OCI-LY7 (cell line): ENCODE data around the gene FKBP11. TPM values are rescaled to one million over a fixed set of nuclear protein-coding genes. Genes with fewer than 3 reads are reported as not detected.

Experiments
- BruUV-seq: library from RNA; stranded (reverse); fragments of 400-500 nt; replicated peaks from 2 replicates; lab custom pipeline; 2021; lab: Mats Ljungman, UMichigan
- CTCF ChIA-PET: fragments of 300-600 bp; sonication (Branson Sonifier 250); formaldehyde crosslinking; loops from one replicate; lab custom pipeline; 2022; ENCODE audit warnings: antibody characterized with exemption; ENCODE audit not compliant: unreplicated experiment; lab: Charles Lee
- POLR2A ChIA-PET: fragments of 300-600 bp; sonication (Branson Sonifier 250); formaldehyde crosslinking; loops from one replicate; lab custom pipeline; 2022; ENCODE audit warnings: antibody characterized with exemption; lab: Charles Lee
- DNase-seq: peaks from one replicate; pipeline ENCODE4 v3.0.0-alpha.2; 2015; ENCODE audit warnings: low spot score
- H2AFZ ChIP-seq: fragments of 200-600 bp; sonication (generic), shearing (Covaris generic); 2 replicates; pipeline ENCODE4 v1.6.1; 2014; ENCODE audit warnings: mild to moderate bottlenecking, antibody characterized with exemption, low read length, moderate library complexity
- H3K27ac ChIP-seq: fragments of 200-600 bp; sonication (generic); 2 replicates; pipeline ENCODE4 v1.5.1; 2014; ENCODE audit warnings: mixed run types, low read depth, mild to moderate bottlenecking, moderate library complexity, low read length, inconsistent platforms; ENCODE audit not compliant: poor library complexity, severe bottlenecking
- H3K36me3 ChIP-seq: fragments of 200-600 bp; sonication (generic); 2 replicates; pipeline ENCODE4 v1.6.1; 2014; ENCODE audit warnings: mild to moderate bottlenecking, antibody characterized with exemption, low read length, moderate library complexity, mixed read lengths; ENCODE audit not compliant: insufficient read depth
- H3K4me1 ChIP-seq: fragments of 200-600 bp; sonication (generic); 2 replicates; pipeline ENCODE4 v1.5.1; 2014; ENCODE audit warnings: mild to moderate bottlenecking, low read length; ENCODE audit not compliant: insufficient read depth, poor library complexity, severe bottlenecking
- H3K4me2 ChIP-seq: fragments of 200-600 bp; sonication (generic); 2 replicates; pipeline ENCODE4 v1.6.1; 2014; ENCODE audit warnings: mild to moderate bottlenecking, low read length
- H3K4me3 ChIP-seq: fragments of 200-600 bp; sonication (generic); 2 replicates; pipeline ENCODE4 v1.5.1; 2014; ENCODE audit warnings: mild to moderate bottlenecking, low read depth, low read length; ENCODE audit not compliant: poor library complexity, severe bottlenecking
- H3K79me2 ChIP-seq: fragments of 200-600 bp; sonication (generic); 2 replicates; pipeline ENCODE4 v1.6.1; 2016; ENCODE audit warnings: low read depth, mild to moderate bottlenecking, low read length, moderate library complexity, mixed read lengths; ENCODE audit not compliant: insufficient read depth
- H3K9me2 ChIP-seq: fragments of 200-600 bp; sonication (generic); 2 replicates; pipeline ENCODE4 v1.6.1; 2016; ENCODE audit warnings: mild to moderate bottlenecking, low read length, mixed read lengths; ENCODE audit not compliant: insufficient read depth
- H3K9me3 ChIP-seq: fragments of 200-600 bp; sonication (generic); 2 replicates; pipeline ENCODE4 v1.6.1; 2014; ENCODE audit warnings: mild to moderate bottlenecking, mixed run types, low read length, mixed read lengths
- H4K20me1 ChIP-seq: fragments of 200-600 bp; sonication (generic); 2 replicates; pipeline ENCODE4 v1.6.1; 2014; ENCODE audit warnings: mild to moderate bottlenecking, antibody characterized with exemption, low read length, moderate library complexity, mixed read lengths; ENCODE audit not compliant: insufficient read depth
- EZH2phosphoT487 ChIP-seq: fragments of 200-600 bp; sonication (generic); IDR thresholded peaks from 2 replicates; pipeline ENCODE4 v1.6.1; 2018; ENCODE audit warnings: low read depth, borderline replicate concordance, mild to moderate bottlenecking, mixed run types, antibody characterized with exemption, low read length, moderate library complexity, mixed read lengths
- intact Hi-C: fragments of 100-400 bp; cut with micrococcal nuclease; formaldehyde crosslinking; loops from one replicate; pipeline ENCODE4 v1.10.0; 2022; ENCODE audit not compliant: unreplicated experiment
- total RNA-seq, 2 experiments: library from RNA; depleted of rRNA in 1 of 2; stranded (reverse); fragments of >200 nt in 1 of 2; shearing (Covaris generic) in 1 of 2; gene quantifications; 2 replicates each; pipeline ENCODE4 v1.2.3, GENCODE V29; 2014 to 2022
- TF ChIP-seq, protein P1 (sequence below): fragments of 200-600 bp; sonication (generic); conservative IDR thresholded peaks from 2 replicates; pipeline ENCODE4 v1.5.1; 2014; ENCODE audit warnings: mild to moderate bottlenecking, antibody characterized with exemption, low read length, moderate library complexity, mixed read lengths

FKBP11 gene
- total RNA-seq, 2 experiments from 2014 or later, result 18.7 to 66.2 TPM

DNA sequence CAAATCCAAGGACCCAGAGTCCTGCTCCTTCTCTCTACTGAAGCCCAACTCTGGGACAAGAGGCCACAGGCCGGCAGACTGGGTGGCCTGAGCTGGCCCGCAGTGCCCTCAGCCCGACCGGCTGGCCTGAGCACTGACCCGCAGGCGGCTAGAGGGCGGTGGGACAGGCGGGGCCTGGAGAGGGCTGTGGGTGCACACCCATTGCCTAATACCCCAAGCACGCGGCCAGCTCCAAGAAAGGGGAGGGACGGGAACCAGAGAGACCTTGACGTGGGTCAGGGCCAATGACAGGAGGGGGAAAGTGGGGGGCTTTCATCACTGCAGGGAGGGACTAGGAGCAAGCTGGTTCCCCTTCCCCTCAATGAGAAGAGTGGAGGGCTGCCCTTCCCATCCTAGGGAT lies 48.2 kb upstream of the FKBP11 start:
- DNase-seq, result no peak
- no peaks in the 10 kb centered on the region for H3K9me2 ChIP-seq
- intact Hi-C loops, result no loop called here
- no TSS peak for BruUV-seq
- CTCF ChIA-PET, result no interaction called here
- no peak overlapping the region for H3K27ac ChIP-seq
- no peak overlapping the region for H3K4me2 ChIP-seq
- no peak for TF ChIP-seq EZH2phosphoT487
- TF ChIP-seq, protein P1, sequence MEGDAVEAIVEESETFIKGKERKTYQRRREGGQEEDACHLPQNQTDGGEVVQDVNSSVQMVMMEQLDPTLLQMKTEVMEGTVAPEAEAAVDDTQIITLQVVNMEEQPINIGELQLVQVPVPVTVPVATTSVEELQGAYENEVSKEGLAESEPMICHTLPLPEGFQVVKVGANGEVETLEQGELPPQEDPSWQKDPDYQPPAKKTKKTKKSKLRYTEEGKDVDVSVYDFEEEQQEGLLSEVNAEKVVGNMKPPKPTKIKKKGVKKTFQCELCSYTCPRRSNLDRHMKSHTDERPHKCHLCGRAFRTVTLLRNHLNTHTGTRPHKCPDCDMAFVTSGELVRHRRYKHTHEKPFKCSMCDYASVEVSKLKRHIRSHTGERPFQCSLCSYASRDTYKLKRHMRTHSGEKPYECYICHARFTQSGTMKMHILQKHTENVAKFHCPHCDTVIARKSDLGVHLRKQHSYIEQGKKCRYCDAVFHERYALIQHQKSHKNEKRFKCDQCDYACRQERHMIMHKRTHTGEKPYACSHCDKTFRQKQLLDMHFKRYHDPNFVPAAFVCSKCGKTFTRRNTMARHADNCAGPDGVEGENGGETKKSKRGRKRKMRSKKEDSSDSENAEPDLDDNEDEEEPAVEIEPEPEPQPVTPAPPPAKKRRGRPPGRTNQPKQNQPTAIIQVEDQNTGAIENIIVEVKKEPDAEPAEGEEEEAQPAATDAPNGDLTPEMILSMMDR, result no peak
- POLR2A ChIA-PET, result no interaction called here
- H4K20me1 ChIP-seq, result no peaks in the 10 kb centered on the region
- peaks cover 6% of the 10 kb centered on the region for H3K4me1 ChIP-seq
- no peaks in the 10 kb centered on the region for H3K36me3 ChIP-seq
- H3K79me2 ChIP-seq, result no peaks in the 10 kb centered on the region
- no peak overlapping the region for H2AFZ ChIP-seq
- no peak overlapping the region for H3K4me3 ChIP-seq
- H3K9me3 ChIP-seq, result no peaks in the 10 kb centered on the region

DNA sequence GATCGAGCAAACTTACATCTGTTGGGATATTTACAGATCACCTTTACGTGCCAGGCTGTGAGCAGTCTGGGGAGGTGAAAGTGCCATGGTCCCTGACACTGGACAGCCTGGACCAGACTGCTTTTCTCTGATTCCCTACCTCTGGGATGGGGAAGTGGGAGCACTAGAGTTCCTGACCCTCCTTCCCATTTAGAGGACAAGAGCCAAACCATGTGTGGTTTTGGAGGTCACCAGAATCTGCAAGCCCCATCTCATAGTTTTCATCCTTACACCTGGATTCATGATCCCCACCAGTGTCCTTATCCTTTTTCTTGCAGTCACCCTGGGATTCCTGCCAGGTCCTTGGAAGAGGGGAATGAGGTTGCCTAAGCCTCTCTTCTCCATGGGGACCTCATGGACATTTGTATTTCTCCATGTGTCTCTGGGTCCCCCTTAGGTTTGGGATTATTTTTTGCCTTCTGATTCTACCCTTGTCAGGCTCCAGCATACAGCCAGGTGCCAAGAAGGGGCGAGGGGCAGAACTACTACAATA lies 47.7 kb upstream of the FKBP11 start:
- H3K4me2 ChIP-seq, result no peak overlapping the region
- intact Hi-C loops, result no loop called here
- H2AFZ ChIP-seq, result no peak overlapping the region
- no peaks in the 10 kb centered on the region for H3K36me3 ChIP-seq
- H3K4me3 ChIP-seq, result no peak overlapping the region
- H3K9me3 ChIP-seq, result no peaks in the 10 kb centered on the region
- BruUV-seq, result no TSS peak
- POLR2A ChIA-PET, result interaction anchor here (0.6 kb wide), 1 partner anchor 121 kb away, joined by 4 read pairs; the partner anchor contains the start of gene DDX23
- TF ChIP-seq, protein P1, result no peak
- TF ChIP-seq EZH2phosphoT487, result peak; percentile 33; the same call in 1 of the 2 replicates
- peaks cover 6% of the 10 kb centered on the region for H3K4me1 ChIP-seq
- H4K20me1 ChIP-seq, result no peaks in the 10 kb centered on the region
- no peaks in the 10 kb centered on the region for H3K79me2 ChIP-seq
- no peak overlapping the region for H3K27ac ChIP-seq
- no peaks in the 10 kb centered on the region for H3K9me2 ChIP-seq
- CTCF ChIA-PET, result no interaction called here
- no peak for DNase-seq

GRCh38 chr12:48972213-48972951 lies 47.1 kb upstream of the FKBP11 start:
- H3K4me2 ChIP-seq, result no peak overlapping the region
- no peak for DNase-seq

More at GRCh38 chr12:48972213-48972951, 47.1 kb upstream of the FKBP11 start:
- no peaks in the 10 kb centered on the region for H3K9me2 ChIP-seq
- no peak overlapping the region for H2AFZ ChIP-seq
- no peaks in the 10 kb centered on the region for H4K20me1 ChIP-seq
- H3K27ac ChIP-seq, result no peak overlapping the region
- no peaks in the 10 kb centered on the region for H3K79me2 ChIP-seq
- intact Hi-C loops, result no loop called here
- ChIA-PET CTCF (no interaction called here), POLR2A (interaction anchor here (0.6 kb wide), 1 partner anchor 120 kb away, joined by 4 read pairs; the partner anchor contains the start of gene DDX23)
- no peak overlapping the region for H3K4me3 ChIP-seq
- BruUV-seq, result no TSS peak
- TF ChIP-seq, protein P1, result no peak
- TF ChIP-seq EZH2phosphoT487, result no peak
- H3K9me3 ChIP-seq, result no peaks in the 10 kb centered on the region
- no peaks in the 10 kb centered on the region for H3K4me1 ChIP-seq
- H3K36me3 ChIP-seq, result no peaks in the 10 kb centered on the region
